ENCODE measurements around the gene LTBP1. TPM values are rescaled to one million over a fixed set of nuclear protein-coding genes. Genes with fewer than 3 reads are reported as not detected.
"Not testable (repeated sequence)": the region's sequence is repeated elsewhere in the genome, so short reads cannot be mapped to it uniquely, and the experiment has no call there.

Gene LTBP1
- total RNA-seq, 1 experiment from 2014 or later, result 162 TPM

GRCh38 chr2:33421820-33422219, 475.1 kb downstream of the LTBP1 start:
- peak; percentile 39 for DNase-seq (ENCODE audit: low read depth)

- peak; percentile 50 for DNase-seq (ENCODE audit: low read depth)
Observed at GRCh38 chr2:33425161-33425560, 478.4 kb downstream of the LTBP1 start.

GRCh38 chr2:33425586-33426031, 478.9 kb downstream of the LTBP1 start:
- DNase-seq (ENCODE audit: low read depth), result peak; percentile 85

- peak; percentile 84 for DNase-seq (ENCODE audit: low read depth)
Observed at GRCh38 chr2:33426666-33427231, 480.0 kb downstream of the LTBP1 start.

GRCh38 chr2:33430077-33430476, 483.3 kb downstream of the LTBP1 start:
- DNase-seq (ENCODE audit: low read depth), result no peak

GRCh38 chr2:33430856-33431255, 484.1 kb downstream of the LTBP1 start:
- no peak for DNase-seq (ENCODE audit: low read depth)

GRCh38 chr2:33432871-33433270, 486.1 kb downstream of the LTBP1 start:
- DNase-seq (ENCODE audit: low read depth), result no peak

GRCh38 chr2:33433279-33434235, 486.8 kb downstream of the LTBP1 start:
- DNase-seq (ENCODE audit: low read depth), result peak; percentile 58

GRCh38 chr2:33435518-33435917, 488.8 kb downstream of the LTBP1 start:
- DNase-seq (ENCODE audit: low read depth), result no peak

- DNase-seq (ENCODE audit: low read depth), result peak; percentile 25
Observed at GRCh38 chr2:33436083-33436482, 489.3 kb downstream of the LTBP1 start.

- DNase-seq (ENCODE audit: low read depth), result peak; percentile 98
Observed at GRCh38 chr2:33437297-33437696, 490.5 kb downstream of the LTBP1 start.

- peak; percentile 36 for DNase-seq (ENCODE audit: low read depth)
Observed at GRCh38 chr2:33437815-33438214, 491.1 kb downstream of the LTBP1 start.

GRCh38 chr2:33441235-33441810, 494.6 kb downstream of the LTBP1 start:
- peak; percentile 73 for DNase-seq (ENCODE audit: low read depth)

- not testable (repeated sequence) for DNase-seq (ENCODE audit: low read depth)
Observed at GRCh38 chr2:33442052-33442451, 495.3 kb downstream of the LTBP1 start.

GRCh38 chr2:33442528-33443079, 495.9 kb downstream of the LTBP1 start:
- DNase-seq (ENCODE audit: low read depth), result no peak

- no peak for DNase-seq (ENCODE audit: low read depth)
Observed at GRCh38 chr2:33443274-33443829, 496.6 kb downstream of the LTBP1 start.

GRCh38 chr2:33444967-33445366, 498.2 kb downstream of the LTBP1 start:
- DNase-seq (ENCODE audit: low read depth), result no peak

GRCh38 chr2:33448220-33448899, 501.6 kb downstream of the LTBP1 start:
- DNase-seq (ENCODE audit: low read depth), result peak; percentile 28
